ENCODE results near the gene TOX3. TPM values are rescaled to one million over a fixed set of nuclear protein-coding genes. Genes with fewer than 3 reads are reported as not detected.

The TOX3 gene
- total and polyA plus RNA-seq, 2 donors, result 1.1 to 1.9 TPM

- H3K36me3 ChIP-seq (ENCODE audit: insufficient read depth), result no peaks in the 10 kb centered on the region
- H3K4me3 ChIP-seq (ENCODE audit: low read depth, low read length), result no peak overlapping the region
- 83% methylated on average over 2 of the region's 2 CpGs for WGBS
- H3K27ac ChIP-seq (ENCODE audit: low read depth), result no peak overlapping the region
- H3K4me1 ChIP-seq (ENCODE audit: insufficient read depth), result no peaks in the 10 kb centered on the region
- DNase-seq (ENCODE audit: extremely low spot score), result no peak
Measured at GRCh38 chr16:52436339-52437276, 110.3 kb downstream of the TOX3 start.

- H3K4me1 ChIP-seq (ENCODE audit: insufficient read depth), result no peaks in the 10 kb centered on the region
- H3K36me3 ChIP-seq (ENCODE audit: insufficient read depth), result no peaks in the 10 kb centered on the region
- no peak for DNase-seq (ENCODE audit: extremely low spot score)
- no peak overlapping the region for H3K27ac ChIP-seq (ENCODE audit: low read depth)
- 100% methylated on average over 1 of the region's 1 CpG for WGBS
- H3K4me3 ChIP-seq (ENCODE audit: low read depth, low read length), result no peak overlapping the region
Measured at GRCh38 chr16:52434224-52434623, 112.7 kb downstream of the TOX3 start.

GRCh38 chr16:52433643-52434042 lies 113.3 kb downstream of the TOX3 start:
- no peaks in the 10 kb centered on the region for H3K36me3 ChIP-seq (ENCODE audit: insufficient read depth)
- H3K4me3 ChIP-seq (ENCODE audit: low read depth, low read length), result no peak overlapping the region
- H3K4me1 ChIP-seq (ENCODE audit: insufficient read depth), result no peaks in the 10 kb centered on the region
- WGBS, result 74% methylated on average over 2 of the region's 2 CpGs
- no peak overlapping the region for H3K27ac ChIP-seq (ENCODE audit: low read depth)
- no peak for DNase-seq (ENCODE audit: extremely low spot score)

GRCh38 chr16:52424591-52424990 lies 122.4 kb downstream of the TOX3 start:
- Histone ChIP-seq H3K36me3 (ENCODE audit: insufficient read depth) (no peaks in the 10 kb centered on the region), H3K27ac (ENCODE audit: low read depth) (no peak overlapping the region), H3K4me1 (ENCODE audit: insufficient read depth) (peaks cover 2% of the 10 kb centered on the region), H3K4me3 (ENCODE audit: low read depth, low read length) (no peak overlapping the region)
- DNase-seq (ENCODE audit: extremely low spot score), result no peak
- WGBS, result 93% methylated on average over 2 of the region's 2 CpGs

- no peak overlapping the region for H3K27ac ChIP-seq (ENCODE audit: low read depth)
- no peaks in the 10 kb centered on the region for H3K36me3 ChIP-seq (ENCODE audit: insufficient read depth)
- 68% methylated on average over 1 of the region's 1 CpG for WGBS
- H3K4me3 ChIP-seq (ENCODE audit: low read depth, low read length), result no peak overlapping the region
- no peaks in the 10 kb centered on the region for H3K4me1 ChIP-seq (ENCODE audit: insufficient read depth)
- DNase-seq (ENCODE audit: extremely low spot score), result no peak
Measured at GRCh38 chr16:52422307-52422706, 124.6 kb downstream of the TOX3 start.

- Histone ChIP-seq H3K36me3 (ENCODE audit: insufficient read depth) (no peaks in the 10 kb centered on the region), H3K27ac (ENCODE audit: low read depth) (no peak overlapping the region), H3K4me3 (ENCODE audit: low read depth, low read length) (no peak overlapping the region), H3K4me1 (ENCODE audit: insufficient read depth) (no peaks in the 10 kb centered on the region)
- WGBS, result 58% methylated on average over 3 of the region's 3 CpGs
- DNase-seq (ENCODE audit: extremely low spot score), result no peak
Measured at GRCh38 chr16:52418201-52418600, 128.7 kb downstream of the TOX3 start.

- Histone ChIP-seq H3K4me3 (ENCODE audit: low read depth, low read length) (no peak overlapping the region), H3K4me1 (ENCODE audit: insufficient read depth) (no peaks in the 10 kb centered on the region), H3K36me3 (ENCODE audit: insufficient read depth) (no peaks in the 10 kb centered on the region), H3K27ac (ENCODE audit: low read depth) (no peak overlapping the region)
- no peak for DNase-seq (ENCODE audit: extremely low spot score)
- WGBS, result 83% methylated on average over 1 of the region's 1 CpG
Measured at GRCh38 chr16:52416888-52417287, 130.1 kb downstream of the TOX3 start.

GRCh38 chr16:52411011-52411410 lies 135.9 kb downstream of the TOX3 start:
- DNase-seq (ENCODE audit: extremely low spot score), result no peak
- no peak overlapping the region for H3K4me3 ChIP-seq (ENCODE audit: low read depth, low read length)
- no peak overlapping the region for H3K27ac ChIP-seq (ENCODE audit: low read depth)
- 78% methylated on average over 3 of the region's 3 CpGs for WGBS
- no peaks in the 10 kb centered on the region for H3K4me1 ChIP-seq (ENCODE audit: insufficient read depth)
- H3K36me3 ChIP-seq (ENCODE audit: insufficient read depth), result no peaks in the 10 kb centered on the region

GRCh38 chr16:52408191-52408845 lies 138.6 kb downstream of the TOX3 start:
- peaks cover 2% of the 10 kb centered on the region for H3K4me1 ChIP-seq (ENCODE audit: insufficient read depth)
- no peak overlapping the region for H3K4me3 ChIP-seq (ENCODE audit: low read depth, low read length)
- no peak overlapping the region for H3K27ac ChIP-seq (ENCODE audit: low read depth)
- WGBS, result 93% methylated on average over 1 of the region's 1 CpG
- H3K36me3 ChIP-seq (ENCODE audit: insufficient read depth), result no peaks in the 10 kb centered on the region
- DNase-seq (ENCODE audit: extremely low spot score), result no peak

GRCh38 chr16:52407778-52408177 lies 139.2 kb downstream of the TOX3 start:
- Histone ChIP-seq H3K36me3 (ENCODE audit: insufficient read depth) (no peaks in the 10 kb centered on the region), H3K4me1 (ENCODE audit: insufficient read depth) (peaks cover 2% of the 10 kb centered on the region), H3K27ac (ENCODE audit: low read depth) (peak overlapping the region; percentile 16), H3K4me3 (ENCODE audit: low read depth, low read length) (no peak overlapping the region)
- no peak for DNase-seq (ENCODE audit: extremely low spot score)
- 60% methylated on average over 1 of the region's 1 CpG for WGBS

GRCh38 chr16:52405441-52405840 lies 141.5 kb downstream of the TOX3 start:
- Histone ChIP-seq H3K36me3 (ENCODE audit: insufficient read depth) (no peaks in the 10 kb centered on the region), H3K4me1 (ENCODE audit: insufficient read depth) (peaks cover 2% of the 10 kb centered on the region), H3K4me3 (ENCODE audit: low read depth, low read length) (no peak overlapping the region), H3K27ac (ENCODE audit: low read depth) (no peak overlapping the region)
- WGBS, result 48% methylated on average over 1 of the region's 1 CpG
- DNase-seq (ENCODE audit: extremely low spot score), result no peak

GRCh38 chr16:52404546-52404945 lies 142.4 kb downstream of the TOX3 start:
- WGBS, result 84% methylated on average over 2 of the region's 2 CpGs
- Histone ChIP-seq H3K36me3 (ENCODE audit: insufficient read depth) (no peaks in the 10 kb centered on the region), H3K4me3 (ENCODE audit: low read depth, low read length) (no peak overlapping the region), H3K27ac (ENCODE audit: low read depth) (no peak overlapping the region), H3K4me1 (ENCODE audit: insufficient read depth) (peaks cover 2% of the 10 kb centered on the region)
- no peak for DNase-seq (ENCODE audit: extremely low spot score)

GRCh38 chr16:52399116-52399515 lies 147.8 kb downstream of the TOX3 start:
- H3K4me1 ChIP-seq (ENCODE audit: insufficient read depth), result no peaks in the 10 kb centered on the region
- 83% methylated on average over 1 of the region's 1 CpG for WGBS
- H3K4me3 ChIP-seq (ENCODE audit: low read depth, low read length), result no peak overlapping the region
- no peak for DNase-seq (ENCODE audit: extremely low spot score)
- no peaks in the 10 kb centered on the region for H3K36me3 ChIP-seq (ENCODE audit: insufficient read depth)
- no peak overlapping the region for H3K27ac ChIP-seq (ENCODE audit: low read depth)

GRCh38 chr16:52398491-52398960 lies 148.4 kb downstream of the TOX3 start:
- WGBS, result 47% methylated on average over 3 of the region's 3 CpGs
- Histone ChIP-seq H3K27ac (ENCODE audit: low read depth) (no peak overlapping the region), H3K4me1 (ENCODE audit: insufficient read depth) (no peaks in the 10 kb centered on the region), H3K4me3 (ENCODE audit: low read depth, low read length) (no peak overlapping the region), H3K36me3 (ENCODE audit: insufficient read depth) (no peaks in the 10 kb centered on the region)
- no peak for DNase-seq (ENCODE audit: extremely low spot score)
